H9 (cell line): ENCODE data around the gene ATG7. TPM values are rescaled to one million over a fixed set of nuclear protein-coding genes. Genes with fewer than 3 reads are reported as not detected.

ENCODE experiments used
- DNase-seq: peaks from one replicate; pipeline ENCODE4 v3.0.0-alpha.2; 2017
- H2AFZ ChIP-seq: one replicate; pipeline ENCODE4 v1.6.1; 2013; ENCODE audit warnings: mild to moderate bottlenecking, low read length, control low read depth, moderate library complexity
- H2AK5ac ChIP-seq: 2 replicates; pipeline ENCODE4 v1.6.1; 2013; ENCODE audit warnings: low read length, control low read depth, mixed read lengths; ENCODE audit not compliant: insufficient read length
- H2BK120ac ChIP-seq: one replicate; pipeline ENCODE4 v1.6.1; 2013; ENCODE audit warnings: low read depth, mild to moderate bottlenecking, low read length, control low read depth, inconsistent platforms; ENCODE audit not compliant: poor library complexity, severe bottlenecking
- H2BK12ac ChIP-seq: 2 replicates; pipeline ENCODE4 v1.6.1; 2013; ENCODE audit warnings: low read length, control low read depth, mixed read lengths, low read depth; ENCODE audit not compliant: insufficient read length
- H2BK15ac ChIP-seq: 2 replicates; pipeline ENCODE4 v1.6.1; 2013; ENCODE audit warnings: low read depth, low read length, control low read depth
- H2BK20ac ChIP-seq: one replicate; pipeline ENCODE4 v1.6.1; 2013; ENCODE audit warnings: low read depth, mild to moderate bottlenecking, low read length, control low read depth, inconsistent platforms; ENCODE audit not compliant: poor library complexity, severe bottlenecking
- H2BK5ac ChIP-seq: 2 replicates; pipeline ENCODE4 v1.6.1; 2013; ENCODE audit warnings: low read length, control low read depth, mixed read lengths; ENCODE audit not compliant: insufficient read length
- H3K14ac ChIP-seq: 2 replicates; pipeline ENCODE4 v1.6.1; 2013; ENCODE audit warnings: low read length, control low read depth; ENCODE audit not compliant: insufficient read depth
- H3K18ac ChIP-seq: 2 replicates; pipeline ENCODE4 v1.6.1; 2013; ENCODE audit warnings: low read depth, mild to moderate bottlenecking, mixed read lengths, low read length, control low read depth; ENCODE audit not compliant: insufficient read length
- H3K23ac ChIP-seq: 2 replicates; pipeline ENCODE4 v1.6.1; 2013; ENCODE audit warnings: low read length, control low read depth, mixed read lengths, low read depth; ENCODE audit not compliant: insufficient read length
- H3K23me2 ChIP-seq: 2 replicates; pipeline ENCODE4 v1.6.1; 2013; ENCODE audit warnings: low read depth, mild to moderate bottlenecking, mixed read lengths, low read length, control low read depth; ENCODE audit not compliant: insufficient read length, poor library complexity, severe bottlenecking
- H3K27ac ChIP-seq: 2 replicates; pipeline ENCODE4 v1.5.1; 2013; ENCODE audit warnings: low read length, control low read depth, mixed read lengths, low read depth; ENCODE audit not compliant: insufficient read length
- H3K27me3 ChIP-seq: 2 replicates; pipeline ENCODE4 v1.6.1; 2013; ENCODE audit warnings: low read length, control low read depth, inconsistent platforms; ENCODE audit not compliant: insufficient read depth
- H3K4ac ChIP-seq: 2 replicates; pipeline ENCODE4 v1.6.1; 2013; ENCODE audit warnings: low read depth, mild to moderate bottlenecking, control low read depth, inconsistent platforms, low read length, moderate library complexity
- H3K4me1 ChIP-seq: 2 replicates; pipeline ENCODE4 v1.6.1; 2013; ENCODE audit warnings: low read length, control low read depth, inconsistent platforms; ENCODE audit not compliant: insufficient read depth
- H3K4me2 ChIP-seq: 2 replicates; pipeline ENCODE4 v1.6.1; 2013; ENCODE audit warnings: low read length, control low read depth, mixed read lengths; ENCODE audit not compliant: insufficient read length, insufficient read depth
- H3K56ac ChIP-seq: 2 replicates; pipeline ENCODE4 v1.6.1; 2013; ENCODE audit warnings: low read depth, mild to moderate bottlenecking, mixed read lengths, low read length, control low read depth; ENCODE audit not compliant: insufficient read length
- H3K79me1 ChIP-seq: 2 replicates; pipeline ENCODE4 v1.6.1; 2013; ENCODE audit warnings: low read depth, mild to moderate bottlenecking, moderate library complexity, low read length, control low read depth, inconsistent platforms; ENCODE audit not compliant: insufficient read depth, poor library complexity, severe bottlenecking
- H3K79me2 ChIP-seq: 2 replicates; pipeline ENCODE4 v1.6.1; 2013; ENCODE audit warnings: low read length, control low read depth, inconsistent platforms; ENCODE audit not compliant: insufficient read depth
- H3K9ac ChIP-seq: 2 replicates; pipeline ENCODE4 v1.6.1; 2013; ENCODE audit warnings: low read length, control low read depth, mixed read lengths; ENCODE audit not compliant: insufficient read length; ENCODE audit errors: extremely low read depth
- H3K9me3 ChIP-seq: one replicate; pipeline ENCODE4 v1.6.1; 2013; ENCODE audit warnings: low read depth, low read length, inconsistent platforms; ENCODE audit not compliant: control insufficient read depth
- H3T11ph ChIP-seq: one replicate; pipeline ENCODE4 v1.6.1; 2013; ENCODE audit warnings: mild to moderate bottlenecking, low read length, control low read depth, inconsistent platforms
- H4K20me1 ChIP-seq: one replicate; pipeline ENCODE4 v1.6.1; 2013; ENCODE audit not compliant: control insufficient read depth, insufficient read length, insufficient read depth
- H4K5ac ChIP-seq: 2 replicates; pipeline ENCODE4 v1.6.1; 2013; ENCODE audit warnings: low read depth, mild to moderate bottlenecking, mixed read lengths, low read length, control low read depth; ENCODE audit not compliant: insufficient read length
- H4K8ac ChIP-seq: replicated peaks from 2 replicates; pipeline ENCODE4 v1.6.1; 2013; ENCODE audit warnings: low read length, control low read depth, mixed read lengths, low read depth; ENCODE audit not compliant: insufficient read length
- H4K91ac ChIP-seq: 2 replicates; pipeline ENCODE4 v1.6.1; 2013; ENCODE audit warnings: low read depth, mild to moderate bottlenecking, moderate library complexity, mixed read lengths, low read length, control low read depth; ENCODE audit not compliant: insufficient read length
- H3K27ac Mint-ChIP-seq, 3 experiments: 2 replicates in 2 of 3; 3 replicates in 1 of 3; pipeline ENCODE4 v1.8.0; 2020 to 2021; ENCODE audit warnings: mixed read lengths in 3 of 3, mild to moderate bottlenecking in 1 of 3, moderate library complexity in 1 of 3
- H3K27me3 Mint-ChIP-seq: 2 replicates; pipeline ENCODE4 v1.8.0; 2021; ENCODE audit warnings: low read depth, mild to moderate bottlenecking, moderate library complexity, mixed read lengths
- H3K36me3 Mint-ChIP-seq, 3 experiments: 2 replicates in 2 of 3; 3 replicates in 1 of 3; pipeline ENCODE4 v1.8.0; 2020 to 2021; ENCODE audit warnings: low read depth in 3 of 3, mixed read lengths in 3 of 3; ENCODE audit not compliant: insufficient read depth in 1 of 3
- H3K4me1 Mint-ChIP-seq, 2 experiments: 2 replicates each; pipeline ENCODE4 v1.8.0; 2020; ENCODE audit warnings: mixed read lengths in 2 of 2
- H3K4me3 Mint-ChIP-seq, 2 experiments: 2 replicates in 1 of 2; 3 replicates in 1 of 2; pipeline ENCODE4 v1.8.0; 2020 to 2021; ENCODE audit warnings: mild to moderate bottlenecking in 2 of 2, mixed read lengths in 2 of 2, moderate library complexity in 1 of 2
- H3K9me3 Mint-ChIP-seq, 2 experiments: 2 replicates in 1 of 2; 3 replicates in 1 of 2; pipeline ENCODE4 v1.8.0; 2020; ENCODE audit warnings: mild to moderate bottlenecking in 2 of 2, mixed read lengths in 2 of 2, moderate library complexity in 1 of 2
- CTCF ChIP-seq: fragments of 200-600 bp; sonication (generic); conservative IDR thresholded peaks from 3 replicates; pipeline ENCODE4 v1.8.0; 2021; ENCODE audit warnings: antibody characterized with exemption, mild to moderate bottlenecking
- whole genome bisulfite sequencing: extraction: QIAGEN DNeasy Blood & Tissue Kit; methylation state at CpG from one replicate; pipeline ENCODE4 v1.1.7; 2013; ENCODE audit warnings: missing lambda C conversion rate, low lambda C conversion rate, mixed read lengths; ENCODE audit not compliant: insufficient read length; ENCODE audit errors: extremely low coverage; 5-methylcytosine and 5-hydroxymethylcytosine counted together
- total RNA-seq: library from RNA; stranded (reverse); gene quantifications from 2 replicates; pipeline ENCODE4 v1.2.1, GENCODE V29; 2021

Gene ATG7
- total RNA-seq, 1 experiment from 2014 or later, result 17.9 TPM

- no peaks in the 10 kb centered on the region for H3K23me2 ChIP-seq
Measured at GRCh38 chr3:11363715-11364114, 91.5 kb downstream of the ATG7 start.

More at GRCh38 chr3:11363715-11364114, 91.5 kb downstream of the ATG7 start:
- Histone ChIP-seq H3K14ac (no peak overlapping the region), H2BK20ac (no peak overlapping the region), H3K4me2 (no peak overlapping the region), H3K4me1 (no peaks in the 10 kb centered on the region), H3K79me1 (no peaks in the 10 kb centered on the region), H3K18ac (no peak overlapping the region), H2BK15ac (no peak overlapping the region), H3K9me3 (no peaks in the 10 kb centered on the region), H4K91ac (no peak overlapping the region), H3K23ac (no peak overlapping the region), H3K9ac (no peak overlapping the region), H3K56ac (no peak overlapping the region), H4K5ac (no peak overlapping the region), H3T11ph (no peak overlapping the region), H4K8ac (no peak overlapping the region), H3K4ac (no peak overlapping the region), H2BK120ac (no peak overlapping the region), H2BK12ac (no peak overlapping the region), H2AK5ac (no peak overlapping the region), H3K27ac (no peak overlapping the region), H4K20me1 (no peaks in the 10 kb centered on the region), H3K79me2 (no peaks in the 10 kb centered on the region), H3K27me3 (no peaks in the 10 kb centered on the region), H2AFZ (no peak overlapping the region), H2BK5ac (no peak overlapping the region)
- Mint-ChIP-seq H3K4me1 (peaks cover 12 to 20% of the 10 kb centered on the region in 2 experiments), H3K4me3 (no peak overlapping the region), H3K27ac (no peak overlapping the region; a peak in 1 of 7 replicates), H3K36me3 (peaks cover 1 to 26% (median 16%) of the 10 kb centered on the region in 3 experiments; a peak in 5 of 7 replicates), H3K9me3 (no peaks in the 10 kb centered on the region), H3K27me3 (no peaks in the 10 kb centered on the region)
- DNase-seq, result no peak
- TF ChIP-seq CTCF, result no peak
- no CpG with 5 or more reads among the region's 2 CpGs for WGBS
